WTC11 (cell line): ENCODE measurements around the gene ARHGAP18. TPM values are rescaled to one million over a fixed set of nuclear protein-coding genes. Genes with fewer than 3 reads are reported as not detected.

ENCODE experiments used
- ATAC-seq: fragments of 200-7000 bp; cut with Tn5 transposase; 2 replicates; pipeline ENCODE4 v1.10.0; 2021; ENCODE audit warnings: mild to moderate bottlenecking, moderate library complexity
- CTCF ChIA-PET: fragments of 300-600 bp; sonication (Branson Sonifier 250); formaldehyde crosslinking; loops from one replicate; lab custom pipeline; 2021; ENCODE audit warnings: antibody characterized with exemption; lab: Charles Lee
- POLR2A ChIA-PET: fragments of 350-600 bp; sonication (Branson Sonifier 250); formaldehyde crosslinking; loops from one replicate; lab custom pipeline; 2021; ENCODE audit warnings: antibody characterized with exemption; lab: Charles Lee
- DNase-seq: peaks from one replicate; pipeline ENCODE4 v3.0.0; 2021; ENCODE audit warnings: low spot score
- H3K27ac Mint-ChIP-seq: 2 replicates; pipeline ENCODE4 v1.8.0; 2021; ENCODE audit warnings: mixed read lengths
- H3K27me3 Mint-ChIP-seq: 2 replicates; pipeline ENCODE4 v1.8.0; 2021; ENCODE audit warnings: low read depth, mild to moderate bottlenecking, moderate library complexity, mixed read lengths
- H3K36me3 Mint-ChIP-seq: 2 replicates; pipeline ENCODE4 v1.8.0; 2021; ENCODE audit warnings: mixed read lengths
- H3K4me1 Mint-ChIP-seq: 2 replicates; pipeline ENCODE4 v1.8.0; 2022; ENCODE audit warnings: mixed read lengths
- H3K4me3 Mint-ChIP-seq: 2 replicates; pipeline ENCODE4 v1.8.0; 2021; ENCODE audit warnings: mild to moderate bottlenecking, moderate library complexity, mixed read lengths
- H3K9me3 Mint-ChIP-seq: 2 replicates; pipeline ENCODE4 v1.8.0; 2021; ENCODE audit warnings: mixed read lengths
- EMX1 ChIP-seq: fragments of 250-450 bp; sonication (Bioruptor Pico); IDR thresholded peaks from 2 replicates; pipeline ENCODE4 v1.8.0; 2021; ENCODE audit warnings: mild to moderate bottlenecking
- JAZF1 ChIP-seq: fragments of 250-450 bp; sonication (Bioruptor Pico); IDR thresholded peaks from 2 replicates; pipeline ENCODE4 v1.9.0; 2021; ENCODE audit warnings: moderate library complexity, mild to moderate bottlenecking, inconsistent platforms
- KAT7 ChIP-seq: sonication (generic); formaldehyde crosslinking; IDR thresholded peaks from 2 replicates; pipeline ENCODE4 v1.8.1; 2023; ENCODE audit warnings: missing genetic modification reagents, mild to moderate bottlenecking, borderline replicate concordance
- MXD4 ChIP-seq: fragments of 250-450 bp; sonication (Bioruptor Pico); IDR thresholded peaks from 2 replicates; pipeline ENCODE4 v1.8.0; 2021; ENCODE audit warnings: mild to moderate bottlenecking, moderate library complexity, borderline replicate concordance
- NR3C1 ChIP-seq: sonication (generic); formaldehyde crosslinking; conservative IDR thresholded peaks from 2 replicates; pipeline ENCODE4 v1.8.1; 2023; ENCODE audit warnings: low read depth, mild to moderate bottlenecking, missing genetic modification reagents
- SOX15 ChIP-seq: fragments of 250-450 bp; sonication (Bioruptor Pico); IDR thresholded peaks from 2 replicates; pipeline ENCODE4 v1.9.0; 2021; ENCODE audit warnings: mild to moderate bottlenecking
- TP53 ChIP-seq: sonication (generic); formaldehyde crosslinking; IDR thresholded peaks from 2 replicates; pipeline ENCODE4 v1.8.1; 2023; ENCODE audit warnings: mild to moderate bottlenecking, missing genetic modification reagents
- ZNF138 ChIP-seq: sonication (generic); formaldehyde crosslinking; conservative IDR thresholded peaks from 2 replicates; pipeline ENCODE4 v1.8.1; 2022; ENCODE audit warnings: mild to moderate bottlenecking, moderate library complexity, missing genetic modification reagents
- ZNF416 ChIP-seq: fragments of 250-450 bp; sonication (Bioruptor Pico); IDR thresholded peaks from 2 replicates; pipeline ENCODE4 v1.9.0; 2021; ENCODE audit warnings: mild to moderate bottlenecking, inconsistent platforms
- ZNF423 ChIP-seq: fragments of 250-450 bp; sonication (Bioruptor Pico); IDR thresholded peaks from 2 replicates; pipeline ENCODE4 v2.1.2; 2022; ENCODE audit warnings: mild to moderate bottlenecking, moderate library complexity
- total RNA-seq: library from RNA; stranded (reverse); gene quantifications from 3 replicates; pipeline ENCODE4 v1.2.3, GENCODE V29; 2021
- TF ChIP-seq, protein P1 (sequence below): sonication (generic); formaldehyde crosslinking; IDR thresholded peaks from 2 replicates; pipeline ENCODE4 v1.8.1; 2023; ENCODE audit warnings: mild to moderate bottlenecking, missing genetic modification reagents, moderate library complexity
- TF ChIP-seq, protein P2 (sequence below): sonication (generic); formaldehyde crosslinking; IDR thresholded peaks from 2 replicates; pipeline ENCODE4 v1.8.1; 2023; ENCODE audit warnings: mild to moderate bottlenecking, moderate library complexity, missing genetic modification reagents
- TF ChIP-seq, protein P3 (sequence below): fragments of 250-450 bp; sonication (Bioruptor Pico); IDR thresholded peaks from 2 replicates; pipeline ENCODE4 v1.9.0; 2021; ENCODE audit warnings: mild to moderate bottlenecking
- TF ChIP-seq, protein P4 (sequence below): sonication (generic); formaldehyde crosslinking; IDR thresholded peaks from 2 replicates; pipeline ENCODE4 v1.8.0; 2022; ENCODE audit warnings: mild to moderate bottlenecking, missing genetic modification reagents
- TF ChIP-seq, protein P5 (sequence below): sonication (generic); formaldehyde crosslinking; IDR thresholded peaks from 2 replicates; pipeline ENCODE4 v1.8.0; 2023; ENCODE audit warnings: mild to moderate bottlenecking, missing genetic modification reagents
- TF ChIP-seq, protein P6 (sequence below): sonication (generic); formaldehyde crosslinking; conservative IDR thresholded peaks from 2 replicates; pipeline ENCODE4 v1.8.1; 2022; ENCODE audit warnings: mild to moderate bottlenecking, missing genetic modification reagents
- TF ChIP-seq, protein P7 (sequence below): sonication (generic); formaldehyde crosslinking; IDR thresholded peaks from 2 replicates; pipeline ENCODE4 v1.8.1; 2022; ENCODE audit warnings: mild to moderate bottlenecking, missing genetic modification reagents, moderate library complexity, borderline replicate concordance

The ARHGAP18 gene
- total RNA-seq, 1 experiment from 2014 or later, result 4.6 TPM

DNA sequence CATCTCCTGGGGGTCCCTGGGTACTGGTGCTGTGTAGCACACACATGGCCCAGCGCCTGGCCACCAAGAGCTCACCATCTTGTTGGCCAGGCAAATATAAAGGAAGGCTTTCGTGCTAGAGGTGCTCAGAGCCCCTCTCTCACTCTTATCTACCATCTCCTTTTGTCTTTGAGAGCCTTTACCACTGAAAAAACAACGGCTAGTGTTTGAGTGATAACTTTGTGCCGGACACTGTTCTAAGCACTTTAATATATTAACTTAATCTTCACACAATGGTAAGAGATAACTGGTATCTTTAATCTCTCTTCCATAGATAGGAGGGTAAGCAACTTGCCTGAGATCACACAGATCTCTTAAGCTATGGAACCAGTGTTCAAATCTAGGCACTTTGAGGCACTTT lies 21.5 kb upstream of the ARHGAP18 start:
- Mint-ChIP-seq H3K27me3 (no peaks in the 10 kb centered on the region), H3K9me3 (0 out of 2 replicates have a peak, but pooled peaks cover 5% of the 10 kb centered on the region), H3K4me3 (no peak overlapping the region), H3K27ac (no peak overlapping the region), H3K4me1 (peaks cover 23% of the 10 kb centered on the region), H3K36me3 (no peaks in the 10 kb centered on the region)
- TF ChIP-seq, protein P1, sequence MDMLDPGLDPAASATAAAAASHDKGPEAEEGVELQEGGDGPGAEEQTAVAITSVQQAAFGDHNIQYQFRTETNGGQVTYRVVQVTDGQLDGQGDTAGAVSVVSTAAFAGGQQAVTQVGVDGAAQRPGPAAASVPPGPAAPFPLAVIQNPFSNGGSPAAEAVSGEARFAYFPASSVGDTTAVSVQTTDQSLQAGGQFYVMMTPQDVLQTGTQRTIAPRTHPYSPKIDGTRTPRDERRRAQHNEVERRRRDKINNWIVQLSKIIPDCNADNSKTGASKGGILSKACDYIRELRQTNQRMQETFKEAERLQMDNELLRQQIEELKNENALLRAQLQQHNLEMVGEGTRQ (CRISPR knock-in tag), result no peak
- TF ChIP-seq ZNF138 (CRISPR knock-in tag), result no peak
- ChIA-PET POLR2A (no interaction called here), CTCF (interaction anchor here (0.7 to 4.1 kb wide), 8 partner anchors 11 to 232 kb away, joined by 3 to 32 read pairs (median 5); no protein-coding TSS in a partner anchor)
- DNase-seq (no peak), ATAC-seq (no peak)

DNA sequence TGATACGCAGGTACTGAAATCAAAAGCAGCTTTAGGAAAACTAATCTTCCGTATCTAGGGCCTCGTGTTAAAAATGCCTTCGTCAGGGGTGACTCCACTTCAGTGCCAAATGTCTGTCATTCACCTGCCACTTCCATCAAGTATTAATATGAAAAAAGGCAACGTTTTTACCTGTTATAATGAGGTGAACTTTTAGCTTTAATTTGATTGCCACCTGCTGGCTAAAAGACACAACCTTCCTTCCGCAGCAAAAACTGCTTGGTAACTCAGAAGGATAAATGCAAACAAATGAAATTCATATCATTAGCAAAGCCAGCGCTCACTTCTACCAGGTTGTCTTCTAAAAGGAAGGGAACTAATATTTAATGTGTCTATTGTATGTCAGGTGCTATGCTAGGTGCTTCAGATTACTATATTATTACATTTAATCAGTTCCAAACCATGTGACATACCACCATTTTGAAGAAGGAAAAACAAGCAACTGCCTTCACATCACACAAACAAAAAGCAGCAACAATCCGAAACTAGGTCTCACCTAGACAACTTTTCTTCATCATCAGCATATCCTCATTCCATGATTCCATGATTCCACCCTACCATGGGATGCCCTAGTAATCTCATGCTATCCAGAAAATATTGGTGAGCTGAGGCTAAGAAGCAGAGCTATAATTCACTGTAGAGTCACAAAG lies 20.6 kb upstream of the ARHGAP18 start:
- ATAC-seq (no peak), DNase-seq (no peak)
- Mint-ChIP-seq H3K4me1 (peaks cover 31% of the 10 kb centered on the region), H3K27ac (peak overlapping the region; percentile 84), H3K27me3 (no peaks in the 10 kb centered on the region), H3K36me3 (no peaks in the 10 kb centered on the region), H3K9me3 (0 out of 2 replicates have a peak, but pooled peaks cover 5% of the 10 kb centered on the region), H3K4me3 (no peak overlapping the region)
- ChIA-PET POLR2A (no interaction called here), CTCF (interaction anchor here (0.7 to 4.1 kb wide), 20 partner anchors 10 to 241 kb away, joined by 3 to 32 read pairs (median 4); partner anchors contain the start of gene ARHGAP18)
- no peak for TF ChIP-seq KAT7
- no peak for TF ChIP-seq TP53 (CRISPR knock-in tag)

DNA sequence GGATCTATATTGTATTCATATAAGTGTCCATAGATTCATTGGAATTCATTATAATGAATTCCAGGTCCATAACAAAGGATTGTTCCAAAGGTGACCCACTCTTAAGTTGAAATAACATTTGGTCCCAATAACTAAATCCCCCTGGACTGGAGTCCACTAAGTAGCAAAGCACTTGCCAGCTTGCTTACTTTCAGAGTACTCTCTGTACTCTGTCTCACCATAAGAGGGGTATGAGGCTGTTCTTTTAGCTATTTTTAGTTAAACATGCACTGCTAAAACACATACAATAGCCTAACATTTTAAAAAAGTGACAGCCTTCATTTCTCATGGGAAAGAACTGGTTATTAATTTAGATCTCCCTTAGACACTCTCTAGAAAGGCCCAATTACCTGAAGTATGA lies 16.7 kb upstream of the ARHGAP18 start:
- H3K4me1 Mint-ChIP-seq, result peaks cover 40% of the 10 kb centered on the region
- no peaks in the 10 kb centered on the region for H3K9me3 Mint-ChIP-seq
- ATAC-seq (no peak), DNase-seq (no peak)
- POLR2A ChIA-PET, result no interaction called here
- CTCF ChIA-PET, result no interaction called here
- TF ChIP-seq, protein P2, sequence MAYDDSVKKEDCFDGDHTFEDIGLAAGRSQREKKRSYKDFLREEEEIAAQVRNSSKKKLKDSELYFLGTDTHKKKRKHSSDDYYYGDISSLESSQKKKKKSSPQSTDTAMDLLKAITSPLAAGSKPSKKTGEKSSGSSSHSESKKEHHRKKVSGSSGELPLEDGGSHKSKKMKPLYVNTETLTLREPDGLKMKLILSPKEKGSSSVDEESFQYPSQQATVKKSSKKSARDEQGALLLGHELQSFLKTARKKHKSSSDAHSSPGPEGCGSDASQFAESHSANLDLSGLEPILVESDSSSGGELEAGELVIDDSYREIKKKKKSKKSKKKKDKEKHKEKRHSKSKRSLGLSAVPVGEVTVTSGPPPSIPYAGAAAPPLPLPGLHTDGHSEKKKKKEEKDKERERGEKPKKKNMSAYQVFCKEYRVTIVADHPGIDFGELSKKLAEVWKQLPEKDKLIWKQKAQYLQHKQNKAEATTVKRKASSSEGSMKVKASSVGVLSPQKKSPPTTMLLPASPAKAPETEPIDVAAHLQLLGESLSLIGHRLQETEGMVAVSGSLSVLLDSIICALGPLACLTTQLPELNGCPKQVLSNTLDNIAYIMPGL (CRISPR knock-in tag), result no peak
- no peak overlapping the region for H3K27ac Mint-ChIP-seq
- no peaks in the 10 kb centered on the region for H3K36me3 Mint-ChIP-seq
- no peak overlapping the region for H3K4me3 Mint-ChIP-seq
- peaks cover 3% of the 10 kb centered on the region; the same call in 1 of the 2 replicates for H3K27me3 Mint-ChIP-seq

DNA sequence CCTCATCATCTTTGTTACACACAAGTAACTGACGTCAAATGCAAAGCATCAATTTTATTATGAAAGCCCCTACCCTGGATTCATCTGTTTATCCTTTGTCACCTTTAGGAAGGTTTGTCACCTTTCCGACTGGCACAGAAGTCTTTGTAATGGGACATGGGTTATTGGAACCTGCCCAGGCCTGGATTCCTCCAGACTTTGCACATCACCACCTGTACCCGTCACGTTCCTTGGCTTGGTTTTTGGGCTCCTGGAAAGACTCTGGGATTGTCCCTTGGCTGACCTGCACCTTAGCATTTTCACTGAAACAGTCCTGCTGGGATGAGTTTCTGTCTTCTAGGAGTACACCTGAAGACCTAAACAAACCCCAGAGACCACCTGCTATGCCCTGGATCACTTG lies 15.4 kb upstream of the ARHGAP18 start:
- ChIA-PET POLR2A (no interaction called here), CTCF (no interaction called here)
- DNase-seq, result no peak
- TF ChIP-seq SOX15 (CRISPR knock-in tag) (no peak), EMX1 (CRISPR knock-in tag) (no peak), ZNF416 (CRISPR knock-in tag) (no peak), NR3C1 (CRISPR knock-in tag) (no peak), MXD4 (CRISPR knock-in tag) (no peak), ZNF423 (CRISPR knock-in tag) (no peak), JAZF1 (CRISPR knock-in tag) (no peak)
- TF ChIP-seq, protein P3, sequence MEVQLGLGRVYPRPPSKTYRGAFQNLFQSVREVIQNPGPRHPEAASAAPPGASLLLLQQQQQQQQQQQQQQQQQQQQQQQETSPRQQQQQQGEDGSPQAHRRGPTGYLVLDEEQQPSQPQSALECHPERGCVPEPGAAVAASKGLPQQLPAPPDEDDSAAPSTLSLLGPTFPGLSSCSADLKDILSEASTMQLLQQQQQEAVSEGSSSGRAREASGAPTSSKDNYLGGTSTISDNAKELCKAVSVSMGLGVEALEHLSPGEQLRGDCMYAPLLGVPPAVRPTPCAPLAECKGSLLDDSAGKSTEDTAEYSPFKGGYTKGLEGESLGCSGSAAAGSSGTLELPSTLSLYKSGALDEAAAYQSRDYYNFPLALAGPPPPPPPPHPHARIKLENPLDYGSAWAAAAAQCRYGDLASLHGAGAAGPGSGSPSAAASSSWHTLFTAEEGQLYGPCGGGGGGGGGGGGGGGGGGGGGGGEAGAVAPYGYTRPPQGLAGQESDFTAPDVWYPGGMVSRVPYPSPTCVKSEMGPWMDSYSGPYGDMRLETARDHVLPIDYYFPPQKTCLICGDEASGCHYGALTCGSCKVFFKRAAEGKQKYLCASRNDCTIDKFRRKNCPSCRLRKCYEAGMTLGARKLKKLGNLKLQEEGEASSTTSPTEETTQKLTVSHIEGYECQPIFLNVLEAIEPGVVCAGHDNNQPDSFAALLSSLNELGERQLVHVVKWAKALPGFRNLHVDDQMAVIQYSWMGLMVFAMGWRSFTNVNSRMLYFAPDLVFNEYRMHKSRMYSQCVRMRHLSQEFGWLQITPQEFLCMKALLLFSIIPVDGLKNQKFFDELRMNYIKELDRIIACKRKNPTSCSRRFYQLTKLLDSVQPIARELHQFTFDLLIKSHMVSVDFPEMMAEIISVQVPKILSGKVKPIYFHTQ (CRISPR knock-in tag), result no peak
- TF ChIP-seq, protein P4, sequence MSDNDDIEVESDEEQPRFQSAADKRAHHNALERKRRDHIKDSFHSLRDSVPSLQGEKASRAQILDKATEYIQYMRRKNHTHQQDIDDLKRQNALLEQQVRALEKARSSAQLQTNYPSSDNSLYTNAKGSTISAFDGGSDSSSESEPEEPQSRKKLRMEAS (CRISPR knock-in tag), result no peak
- TF ChIP-seq, protein P5, sequence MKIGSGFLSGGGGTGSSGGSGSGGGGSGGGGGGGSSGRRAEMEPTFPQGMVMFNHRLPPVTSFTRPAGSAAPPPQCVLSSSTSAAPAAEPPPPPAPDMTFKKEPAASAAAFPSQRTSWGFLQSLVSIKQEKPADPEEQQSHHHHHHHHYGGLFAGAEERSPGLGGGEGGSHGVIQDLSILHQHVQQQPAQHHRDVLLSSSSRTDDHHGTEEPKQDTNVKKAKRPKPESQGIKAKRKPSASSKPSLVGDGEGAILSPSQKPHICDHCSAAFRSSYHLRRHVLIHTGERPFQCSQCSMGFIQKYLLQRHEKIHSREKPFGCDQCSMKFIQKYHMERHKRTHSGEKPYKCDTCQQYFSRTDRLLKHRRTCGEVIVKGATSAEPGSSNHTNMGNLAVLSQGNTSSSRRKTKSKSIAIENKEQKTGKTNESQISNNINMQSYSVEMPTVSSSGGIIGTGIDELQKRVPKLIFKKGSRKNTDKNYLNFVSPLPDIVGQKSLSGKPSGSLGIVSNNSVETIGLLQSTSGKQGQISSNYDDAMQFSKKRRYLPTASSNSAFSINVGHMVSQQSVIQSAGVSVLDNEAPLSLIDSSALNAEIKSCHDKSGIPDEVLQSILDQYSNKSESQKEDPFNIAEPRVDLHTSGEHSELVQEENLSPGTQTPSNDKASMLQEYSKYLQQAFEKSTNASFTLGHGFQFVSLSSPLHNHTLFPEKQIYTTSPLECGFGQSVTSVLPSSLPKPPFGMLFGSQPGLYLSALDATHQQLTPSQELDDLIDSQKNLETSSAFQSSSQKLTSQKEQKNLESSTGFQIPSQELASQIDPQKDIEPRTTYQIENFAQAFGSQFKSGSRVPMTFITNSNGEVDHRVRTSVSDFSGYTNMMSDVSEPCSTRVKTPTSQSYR (CRISPR knock-in tag), result no peak
- TF ChIP-seq, protein P6, sequence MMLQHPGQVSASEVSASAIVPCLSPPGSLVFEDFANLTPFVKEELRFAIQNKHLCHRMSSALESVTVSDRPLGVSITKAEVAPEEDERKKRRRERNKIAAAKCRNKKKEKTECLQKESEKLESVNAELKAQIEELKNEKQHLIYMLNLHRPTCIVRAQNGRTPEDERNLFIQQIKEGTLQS (CRISPR knock-in tag), result no peak
- TF ChIP-seq, protein P7, sequence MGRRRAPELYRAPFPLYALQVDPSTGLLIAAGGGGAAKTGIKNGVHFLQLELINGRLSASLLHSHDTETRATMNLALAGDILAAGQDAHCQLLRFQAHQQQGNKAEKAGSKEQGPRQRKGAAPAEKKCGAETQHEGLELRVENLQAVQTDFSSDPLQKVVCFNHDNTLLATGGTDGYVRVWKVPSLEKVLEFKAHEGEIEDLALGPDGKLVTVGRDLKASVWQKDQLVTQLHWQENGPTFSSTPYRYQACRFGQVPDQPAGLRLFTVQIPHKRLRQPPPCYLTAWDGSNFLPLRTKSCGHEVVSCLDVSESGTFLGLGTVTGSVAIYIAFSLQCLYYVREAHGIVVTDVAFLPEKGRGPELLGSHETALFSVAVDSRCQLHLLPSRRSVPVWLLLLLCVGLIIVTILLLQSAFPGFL (CRISPR knock-in tag), result no peak
- TF ChIP-seq, all 79 proteins: peak for 0
- no peaks in the 10 kb centered on the region for H3K36me3 Mint-ChIP-seq
- H3K27me3 Mint-ChIP-seq, result peaks cover 3% of the 10 kb centered on the region; the same call in 1 of the 2 replicates
- no peak overlapping the region for H3K27ac Mint-ChIP-seq
- ATAC-seq, result peak; percentile 46
- no peaks in the 10 kb centered on the region for H3K9me3 Mint-ChIP-seq
- H3K4me3 Mint-ChIP-seq, result no peak overlapping the region
- peaks cover 34% of the 10 kb centered on the region for H3K4me1 Mint-ChIP-seq
